Hepatocyte (in vitro differentiated cells): ENCODE data around the gene ARHGAP18. TPM values are rescaled to one million over a fixed set of nuclear protein-coding genes. Genes with fewer than 3 reads are reported as not detected.

Source experiments
- DNase-seq: peaks from one replicate; pipeline ENCODE4 v3.0.0-alpha.2; 2016; ENCODE audit warnings: low spot score
- H2AFZ ChIP-seq: fragments of 200-600 bp; sonication (generic); 2 replicates; pipeline ENCODE4 v1.6.0; 2016; ENCODE audit warnings: antibody characterized with exemption, mild to moderate bottlenecking
- H3K27ac ChIP-seq: fragments of 200-600 bp; sonication (generic); 2 replicates; pipeline ENCODE4 v1.5.1; 2016; ENCODE audit warnings: mild to moderate bottlenecking
- H3K27me3 ChIP-seq: fragments of 200-600 bp; sonication (generic); 2 replicates; pipeline ENCODE4 v1.6.1; 2016
- H3K36me3 ChIP-seq: fragments of 200-600 bp; sonication (generic); replicated peaks from 2 replicates; pipeline ENCODE4 v1.5.1; 2016; ENCODE audit warnings: low read depth; ENCODE audit not compliant: insufficient read depth
- H3K4me1 ChIP-seq: fragments of 200-600 bp; sonication (generic); 2 replicates; pipeline ENCODE4 v1.5.1; 2016; ENCODE audit warnings: mild to moderate bottlenecking, moderate library complexity; ENCODE audit not compliant: insufficient read depth
- H3K4me2 ChIP-seq: fragments of 200-600 bp; sonication (generic); 2 replicates; pipeline ENCODE4 v1.6.0; 2016
- H3K4me3 ChIP-seq: fragments of 200-600 bp; sonication (generic); 2 replicates; pipeline ENCODE4 v1.5.1; 2016; ENCODE audit warnings: mild to moderate bottlenecking
- H3K79me2 ChIP-seq: fragments of 200-600 bp; sonication (generic); 2 replicates; pipeline ENCODE4 v1.6.0; 2017; ENCODE audit warnings: mild to moderate bottlenecking
- H3K9me2 ChIP-seq: fragments of 200-600 bp; sonication (generic); replicated peaks from 2 replicates; pipeline ENCODE4 v1.6.0; 2017; ENCODE audit warnings: mild to moderate bottlenecking; ENCODE audit not compliant: insufficient read depth
- H3K9me3 ChIP-seq: fragments of 200-600 bp; sonication (generic); 2 replicates; pipeline ENCODE4 v1.5.1; 2016; ENCODE audit warnings: low read depth, mild to moderate bottlenecking
- H4K20me1 ChIP-seq: fragments of 200-600 bp; sonication (generic); 2 replicates; pipeline ENCODE4 v1.6.0; 2016; ENCODE audit warnings: mild to moderate bottlenecking; ENCODE audit not compliant: insufficient read depth, poor library complexity, severe bottlenecking
- EZH2 ChIP-seq: fragments of 200-600 bp; sonication (generic); IDR thresholded peaks from 2 replicates; pipeline ENCODE4 v1.6.1; 2016; ENCODE audit warnings: antibody characterized with exemption, mild to moderate bottlenecking, borderline replicate concordance
- EZH2phosphoT487 ChIP-seq: fragments of 200-600 bp; sonication (generic); IDR thresholded peaks from one replicate; pipeline ENCODE4 v1.6.1; 2018; ENCODE audit warnings: antibody characterized with exemption, mild to moderate bottlenecking, low read depth, moderate library complexity; ENCODE audit not compliant: unreplicated experiment, severe bottlenecking
- WGBS: methylation state at CpG from one replicate; pipeline ENCODE4 v1.1.6; 2016; ENCODE audit warnings: low lambda C conversion rate; ENCODE audit errors: missing lambda C conversion rate; 5-methylcytosine and 5-hydroxymethylcytosine counted together
- polyA plus RNA-seq: library from polyadenylated mRNA; unstranded; fragments of >200 nt; fragmentation: Nextera tagmentation; extraction: Ambion mirVana; gene quantifications from 2 replicates; pipeline ENCODE4 v1.2.1, GENCODE V29; 2016
- total RNA-seq: library from RNA; depleted of rRNA; stranded (reverse); fragments of >200 nt; gene quantifications from 2 replicates; pipeline ENCODE4 v1.2.3, GENCODE V29; 2014
- TF ChIP-seq, protein P1 (sequence below): fragments of 200-600 bp; sonication (generic); IDR thresholded peaks from 2 replicates; pipeline ENCODE4 v1.5.1; 2016; ENCODE audit warnings: antibody characterized with exemption, mild to moderate bottlenecking; ENCODE audit not compliant: poor library complexity

The ARHGAP18 gene
- total and polyA plus RNA-seq, 2 experiments from 2014 or later = 14.7 to 34.8 TPM

DNA sequence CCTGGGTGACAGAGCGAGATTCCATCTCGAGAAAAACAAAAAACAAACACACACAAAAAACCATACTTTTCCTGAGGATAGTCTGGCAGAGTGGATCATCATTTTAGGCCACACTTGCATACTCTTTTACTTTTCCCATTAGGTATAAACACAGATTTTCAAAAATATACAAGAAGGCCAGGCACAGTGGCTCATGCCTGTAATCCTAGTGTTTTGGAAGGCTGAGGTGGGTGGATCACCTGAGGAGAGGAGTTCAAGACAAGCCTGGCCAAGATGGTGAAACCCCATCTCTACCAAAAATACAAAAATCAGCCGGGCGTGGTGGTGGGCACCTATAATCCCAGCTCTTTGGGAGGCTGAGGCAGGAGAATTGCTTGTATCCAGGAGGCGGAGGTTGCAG lies 85.5 kb downstream of the ARHGAP18 start:
- H4K20me1 ChIP-seq = no peaks in the 10 kb centered on the region
- WGBS = 95% methylated on average over 5 of the region's 5 CpGs

DNA sequence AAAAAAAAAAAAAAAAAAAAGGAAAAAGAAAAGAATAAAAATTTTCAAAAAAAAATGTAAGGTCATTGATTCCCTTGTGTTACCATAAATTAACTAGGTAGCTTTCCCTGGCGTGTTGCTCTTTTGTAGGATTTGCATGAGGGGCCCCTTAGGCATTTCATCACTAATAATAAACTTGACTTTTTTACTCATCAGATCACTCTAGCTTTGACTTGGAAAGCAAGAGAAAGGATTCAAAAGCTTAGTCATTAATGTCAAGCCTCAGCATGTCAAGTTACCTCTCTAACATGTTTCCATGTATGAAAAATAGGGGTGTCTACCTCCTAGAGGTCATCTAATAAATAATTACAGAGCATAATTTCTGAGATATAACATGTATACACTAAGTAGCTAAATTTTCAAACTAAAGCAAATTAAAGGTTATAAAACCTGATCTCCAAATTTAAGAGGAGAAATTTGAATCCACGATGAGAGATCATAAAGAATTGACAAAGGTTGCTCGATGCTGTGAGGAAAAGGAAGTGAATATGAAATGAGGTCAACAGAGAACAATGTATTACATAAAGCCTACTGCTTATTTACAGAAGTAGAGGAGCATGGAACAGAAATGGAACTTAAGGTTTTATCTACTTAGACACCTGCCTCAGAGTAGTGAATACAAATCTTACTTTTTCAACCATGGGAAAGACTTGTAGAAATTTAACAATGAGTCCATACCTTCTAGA lies 86.8 kb downstream of the ARHGAP18 start:
- no peaks in the 10 kb centered on the region for H4K20me1 ChIP-seq
- H3K9me3 ChIP-seq = no peaks in the 10 kb centered on the region
- DNase-seq = no peak
- no peak overlapping the region for H2AFZ ChIP-seq
- H3K4me1 ChIP-seq = no peaks in the 10 kb centered on the region
- H3K9me2 ChIP-seq = no peaks in the 10 kb centered on the region
- H3K27me3 ChIP-seq = no peaks in the 10 kb centered on the region
- 94% methylated on average over 3 of the region's 3 CpGs for WGBS
- no peak overlapping the region for H3K27ac ChIP-seq
- no peak overlapping the region for H3K4me2 ChIP-seq
- peaks cover 3% of the 10 kb centered on the region for H3K36me3 ChIP-seq
- no peak overlapping the region for H3K4me3 ChIP-seq
- H3K79me2 ChIP-seq = no peaks in the 10 kb centered on the region
- TF ChIP-seq, protein P1, sequence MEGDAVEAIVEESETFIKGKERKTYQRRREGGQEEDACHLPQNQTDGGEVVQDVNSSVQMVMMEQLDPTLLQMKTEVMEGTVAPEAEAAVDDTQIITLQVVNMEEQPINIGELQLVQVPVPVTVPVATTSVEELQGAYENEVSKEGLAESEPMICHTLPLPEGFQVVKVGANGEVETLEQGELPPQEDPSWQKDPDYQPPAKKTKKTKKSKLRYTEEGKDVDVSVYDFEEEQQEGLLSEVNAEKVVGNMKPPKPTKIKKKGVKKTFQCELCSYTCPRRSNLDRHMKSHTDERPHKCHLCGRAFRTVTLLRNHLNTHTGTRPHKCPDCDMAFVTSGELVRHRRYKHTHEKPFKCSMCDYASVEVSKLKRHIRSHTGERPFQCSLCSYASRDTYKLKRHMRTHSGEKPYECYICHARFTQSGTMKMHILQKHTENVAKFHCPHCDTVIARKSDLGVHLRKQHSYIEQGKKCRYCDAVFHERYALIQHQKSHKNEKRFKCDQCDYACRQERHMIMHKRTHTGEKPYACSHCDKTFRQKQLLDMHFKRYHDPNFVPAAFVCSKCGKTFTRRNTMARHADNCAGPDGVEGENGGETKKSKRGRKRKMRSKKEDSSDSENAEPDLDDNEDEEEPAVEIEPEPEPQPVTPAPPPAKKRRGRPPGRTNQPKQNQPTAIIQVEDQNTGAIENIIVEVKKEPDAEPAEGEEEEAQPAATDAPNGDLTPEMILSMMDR = no peak
- TF ChIP-seq EZH2 = no peak
- no peak for TF ChIP-seq EZH2phosphoT487

More for the DNA sequence above, 85.5 kb downstream of the ARHGAP18 start:
- no peaks in the 10 kb centered on the region for H3K27me3 ChIP-seq
- H3K4me1 ChIP-seq = no peaks in the 10 kb centered on the region
- H3K9me2 ChIP-seq = no peaks in the 10 kb centered on the region
- H3K36me3 ChIP-seq = peaks cover 3% of the 10 kb centered on the region
- H2AFZ ChIP-seq = no peak overlapping the region
- no peak for TF ChIP-seq EZH2phosphoT487
- TF ChIP-seq, protein P1 = no peak
- no peak overlapping the region for H3K4me2 ChIP-seq
- H3K27ac ChIP-seq = no peak overlapping the region
- H3K79me2 ChIP-seq = no peaks in the 10 kb centered on the region
- H3K4me3 ChIP-seq = no peak overlapping the region
- H3K9me3 ChIP-seq = no peaks in the 10 kb centered on the region
- DNase-seq = no peak

DNA sequence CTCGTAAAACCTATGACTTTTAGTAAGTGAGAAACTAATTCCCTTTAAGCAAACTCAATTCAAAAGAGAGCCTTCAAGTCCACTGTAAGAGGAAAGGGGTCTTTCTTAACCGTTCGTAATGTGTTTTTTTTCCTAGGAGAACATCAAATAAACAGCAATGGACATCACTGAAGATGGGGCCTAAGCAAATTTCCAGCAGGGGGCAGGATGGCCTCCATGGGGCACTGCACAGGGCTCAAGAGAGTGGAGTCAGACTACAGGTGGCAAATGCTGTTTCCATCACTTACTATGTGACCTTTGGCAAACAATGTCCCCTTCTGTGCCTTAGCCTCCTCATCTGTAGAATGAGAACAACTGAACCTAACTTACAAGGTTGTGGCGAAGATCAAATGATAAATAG lies 88.7 kb downstream of the ARHGAP18 start:
- Histone ChIP-seq H3K4me2 (no peak overlapping the region), H3K27ac (no peak overlapping the region), H2AFZ (no peak overlapping the region), H3K9me2 (no peaks in the 10 kb centered on the region), H3K4me3 (no peak overlapping the region), H3K36me3 (peaks cover 3% of the 10 kb centered on the region), H4K20me1 (no peaks in the 10 kb centered on the region), H3K9me3 (no peaks in the 10 kb centered on the region), H3K4me1 (no peaks in the 10 kb centered on the region), H3K79me2 (no peaks in the 10 kb centered on the region), H3K27me3 (no peaks in the 10 kb centered on the region)
- no peak for DNase-seq
- 80% methylated on average over 4 of the region's 4 CpGs for WGBS
- TF ChIP-seq EZH2 (no peak), EZH2phosphoT487 (no peak)
- TF ChIP-seq, protein P1 = no peak
